A549 (cell line): ENCODE measurements around the gene KCNA3. TPM values are rescaled to one million over a fixed set of nuclear protein-coding genes. Genes with fewer than 3 reads are reported as not detected.

Source experiments
- ATAC-seq, 2 experiments: fragments of 200-7000 bp in 1 of 2; fragments of >200 bp in 1 of 2; cut with Nextera tagmentation in 1 of 2; cut with Tn5 transposase in 1 of 2; 3 replicates each; pipeline versions ENCODE4 v1.8.0 to v1.9.1; 2018 to 2020; ENCODE audit warnings: mild to moderate bottlenecking in 1 of 2, moderate library complexity in 1 of 2
- CTCF ChIA-PET: fragments of 300-600 bp; sonication (Branson Sonifier 250); formaldehyde crosslinking; extraction: SDS; loops from one replicate; lab custom pipeline; 2021; ENCODE audit warnings: antibody characterized with exemption, inconsistent platforms; lab: Yijun Ruan, JAX
- POLR2A ChIA-PET: fragments of 350-600 bp; formaldehyde crosslinking; extraction: SDS; loops from one replicate; lab custom pipeline; 2021; ENCODE audit warnings: antibody characterized with exemption, inconsistent platforms; lab: Yijun Ruan, JAX
- DNase-seq, 2 experiments: peaks; one replicate each; pipeline versions ENCODE4 v3.0.0 to v3.0.0-alpha.2; 2011 to 2016; ENCODE audit warnings: low read depth in 1 of 2, low spot score in 1 of 2
- FAIRE-seq: peaks from 2 replicates; lab custom pipeline; 2011; peaks lifted over from hg19 to GRCh38; lab: Jason Lieb, UNC
- H3K27ac ChIP-seq, 2 experiments: fragments of >200 bp; sonication (Bioruptor Twin); formaldehyde crosslinking; 3 replicates each; pipeline ENCODE4 v1.5.1; 2016 to 2017
- H3K4me1 ChIP-seq: fragments of >200 bp; sonication (Bioruptor Twin); formaldehyde crosslinking; 3 replicates; pipeline ENCODE4 v1.6.1; 2016
- H3K4me2 ChIP-seq: fragments of >200 bp; sonication (Bioruptor Twin); formaldehyde crosslinking; 3 replicates; pipeline ENCODE4 v1.6.1; 2016
- H3K4me3 ChIP-seq: fragments of >200 bp; sonication (Bioruptor Twin); formaldehyde crosslinking; 3 replicates; pipeline ENCODE4 v1.5.1; 2016
- H3K9me3 ChIP-seq: fragments of >200 bp; sonication (Bioruptor Twin); formaldehyde crosslinking; 3 replicates; pipeline ENCODE4 v1.6.1; 2016
- ATOH8 ChIP-seq: fragments of 250-450 bp; sonication (Bioruptor Pico); IDR thresholded peaks from 2 replicates; pipeline ENCODE4 v1.5.0; 2020; ENCODE audit warnings: low read depth, mild to moderate bottlenecking, moderate library complexity
- CBX8 ChIP-seq: fragments of 200-600 bp; sonication (generic); IDR thresholded peaks from 2 replicates; pipeline ENCODE4 v1.6.1; 2016
- CEBPB ChIP-seq, 2 experiments: fragments of >200 bp in 1 of 2; sonication (Bioruptor Twin) in 1 of 2; formaldehyde crosslinking in 1 of 2; IDR thresholded peaks; 2 replicates each; pipeline ENCODE4 v1.6.1; 2012 to 2016
- ESRRA ChIP-seq: fragments of 150-350 bp; IDR thresholded peaks from 2 replicates; pipeline ENCODE4 v1.6.1; 2014; ENCODE audit warnings: mild to moderate bottlenecking, low read length, borderline replicate concordance
- FOSL2 ChIP-seq, 2 experiments: fragments of 450-650 bp in 1 of 2; fragments of >200 bp in 1 of 2; sonication (Bioruptor Twin) in 1 of 2; formaldehyde crosslinking; IDR thresholded peaks; 2 replicates each; pipeline versions ENCODE4 v1.5.0 to v1.6.1; 2016 to 2020; ENCODE audit warnings: mild to moderate bottlenecking in 1 of 2, moderate library complexity in 1 of 2
- GATA3 ChIP-seq: IDR thresholded peaks from 2 replicates; pipeline ENCODE4 v1.6.1; 2012; ENCODE audit warnings: borderline replicate concordance
- JUN ChIP-seq, 2 experiments: fragments of >200 bp; sonication (Bioruptor Twin); formaldehyde crosslinking; IDR thresholded peaks; 2 replicates in 1 of 2; 3 replicates in 1 of 2; pipeline ENCODE4 v1.6.1; 2016 to 2017
- KDM1A ChIP-seq: fragments of 200-600 bp; sonication (generic); IDR thresholded peaks from 2 replicates; pipeline ENCODE4 v1.6.1; 2016; ENCODE audit warnings: low read depth, mild to moderate bottlenecking
- MAFK ChIP-seq: fragments of 450-650 bp; IDR thresholded peaks from 2 replicates; pipeline ENCODE4 v1.6.1; 2014; ENCODE audit not compliant: partially characterized antibody
- NPAS2 ChIP-seq: fragments of 250-450 bp; sonication (Bioruptor Pico); IDR thresholded peaks from 2 replicates; pipeline ENCODE4 v1.8.0; 2022; ENCODE audit warnings: mild to moderate bottlenecking, moderate library complexity, borderline replicate concordance
- REST ChIP-seq: fragments of 200-600 bp; sonication (generic); IDR thresholded peaks from 2 replicates; pipeline ENCODE4 v1.6.1; 2016; ENCODE audit warnings: antibody characterized with exemption, mild to moderate bottlenecking, moderate library complexity
- TFCP2L1 ChIP-seq: fragments of 250-450 bp; sonication (Bioruptor Pico); IDR thresholded peaks from 2 replicates; pipeline ENCODE4 v1.5.0; 2021; ENCODE audit warnings: mild to moderate bottlenecking
- TP53 ChIP-seq: fragments of 250-450 bp; sonication (Bioruptor Pico); IDR thresholded peaks from 2 replicates; pipeline ENCODE4 v1.5.0; 2021; ENCODE audit warnings: mild to moderate bottlenecking, moderate library complexity
- ZFP36 ChIP-seq: fragments of 450-650 bp; IDR thresholded peaks from 2 replicates; pipeline ENCODE4 v1.6.1; 2014; ENCODE audit warnings: borderline replicate concordance; ENCODE audit not compliant: partially characterized antibody
- WGBS: methylation state at CpG from one replicate; pipeline ENCODE4 v1.1.6; 2017; ENCODE audit errors: missing lambda C conversion rate; 5-methylcytosine and 5-hydroxymethylcytosine counted together
- polyA plus RNA-seq, 4 experiments: library from polyadenylated mRNA; depleted of rRNA in 3 of 4; stranded (reverse); fragments of >200 nt; fragmentation: RNase III in 1 of 4; extraction: RNeasy Plus Mini Kit Qiagen cat#74134 plus additional on column Dnase treatment in 1 of 4; gene quantifications; 2 replicates in 3 of 4; 3 replicates in 1 of 4; pipeline ENCODE4 v1.2.3, GENCODE V29; 2011 to 2017
- TF ChIP-seq, protein P1 (sequence below): IDR thresholded peaks from 2 replicates; pipeline ENCODE4 v1.6.1; 2012
- TF ChIP-seq, protein P2 (sequence below): fragments of >200 bp; sonication (Bioruptor Twin); formaldehyde crosslinking; IDR thresholded peaks from 2 replicates; pipeline ENCODE4 v1.6.1; 2016
- TF ChIP-seq, protein P3 (sequence below): fragments of 150-350 bp; IDR thresholded peaks from 2 replicates; pipeline ENCODE4 v1.6.1; 2014; ENCODE audit warnings: low read depth, mild to moderate bottlenecking, low read length

KCNA3 gene
- polyA plus RNA-seq, 2 of the 4 experiments (the other 2 are of a cell fraction), result not detected

DNA sequence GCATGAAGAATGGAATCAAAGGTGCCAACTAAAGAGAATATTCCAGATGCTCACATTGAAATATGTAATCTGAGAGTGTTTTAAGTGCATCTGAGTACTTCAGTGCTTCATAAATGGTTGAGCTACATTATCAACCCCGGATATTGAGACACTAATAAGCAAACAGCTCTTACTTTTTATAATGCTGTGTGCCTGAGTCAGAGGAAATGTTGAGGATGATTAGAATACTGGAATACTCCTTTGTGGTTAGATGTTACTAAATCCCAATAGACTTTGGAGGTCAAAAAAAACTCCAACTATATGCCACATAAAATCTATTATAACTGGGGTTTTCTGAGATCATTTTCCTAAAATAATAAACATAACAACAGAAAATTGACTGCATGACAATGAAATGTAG, 12.5 kb upstream of the KCNA3 start:
- H3K9me3 ChIP-seq, result no peaks in the 10 kb centered on the region
- POLR2A ChIA-PET, result no interaction called here
- H3K4me2 ChIP-seq, result no peak overlapping the region
- no peaks in the 10 kb centered on the region for H3K4me1 ChIP-seq
- H3K27ac ChIP-seq, result no peak overlapping the region
- CTCF ChIA-PET, result no interaction called here
- no peak for DNase-seq
- no peak overlapping the region for H3K4me3 ChIP-seq
- FAIRE-seq, result no peak
- no peak for ATAC-seq
- TF ChIP-seq ESRRA (no peak), ATOH8 (CRISPR knock-in tag) (no peak), TP53 (CRISPR knock-in tag) (no peak), REST (no peak), NPAS2 (CRISPR knock-in tag) (no peak), JUN (IDR thresholded peaks at IDR 0.05) (no peak), MAFK (no peak), KDM1A (no peak), ZFP36 (no peak), CEBPB (IDR thresholded peaks at IDR 0.05) (no peak)
- TF ChIP-seq, all 56 proteins: peak for 0
- 0% methylated on average over 1 of the region's 1 CpG for WGBS

GRCh38 chr1:110686188-110686587, 11.4 kb upstream of the KCNA3 start:
- WGBS, result 54% methylated on average over 4 of the region's 4 CpGs
- no peaks in the 10 kb centered on the region for H3K9me3 ChIP-seq
- ChIA-PET CTCF (no interaction called here), POLR2A (no interaction called here)
- no peak for ATAC-seq
- no peak overlapping the region for H3K4me3 ChIP-seq
- no peak overlapping the region for H3K4me2 ChIP-seq
- H3K27ac ChIP-seq, result no peak overlapping the region
- no peak for FAIRE-seq
- TF ChIP-seq, protein P1, sequence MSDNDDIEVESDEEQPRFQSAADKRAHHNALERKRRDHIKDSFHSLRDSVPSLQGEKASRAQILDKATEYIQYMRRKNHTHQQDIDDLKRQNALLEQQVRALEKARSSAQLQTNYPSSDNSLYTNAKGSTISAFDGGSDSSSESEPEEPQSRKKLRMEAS, result no peak
- TF ChIP-seq MAFK, result no peak
- DNase-seq, result no peak
- H3K4me1 ChIP-seq, result no peaks in the 10 kb centered on the region

- no peak for ATAC-seq
Measured at GRCh38 chr1:110684491-110684890, 9.8 kb upstream of the KCNA3 start.

GRCh38 chr1:110682898-110683297, 8.2 kb upstream of the KCNA3 start:
- H3K4me2 ChIP-seq, result no peak overlapping the region
- POLR2A ChIA-PET, result no interaction called here
- 0% methylated on average over 1 of the region's 1 CpG for WGBS
- CTCF ChIA-PET, result no interaction called here
- H3K4me3 ChIP-seq, result no peak overlapping the region
- FAIRE-seq (no peak), DNase-seq (no peak), ATAC-seq (no peak)
- H3K4me1 ChIP-seq, result no peaks in the 10 kb centered on the region
- H3K9me3 ChIP-seq, result no peaks in the 10 kb centered on the region
- no peak overlapping the region for H3K27ac ChIP-seq
- TF ChIP-seq TFCP2L1 (CRISPR knock-in tag) (no peak), GATA3 (no peak), CBX8 (no peak), FOSL2 (IDR thresholded peaks at IDR 0.05) (no peak), FOSL2 (CRISPR knock-in tag; IDR thresholded peaks at IDR 0.05) (no peak), ZFP36 (no peak), JUN (IDR thresholded peaks at IDR 0.05) (no peak)
- TF ChIP-seq, protein P2, sequence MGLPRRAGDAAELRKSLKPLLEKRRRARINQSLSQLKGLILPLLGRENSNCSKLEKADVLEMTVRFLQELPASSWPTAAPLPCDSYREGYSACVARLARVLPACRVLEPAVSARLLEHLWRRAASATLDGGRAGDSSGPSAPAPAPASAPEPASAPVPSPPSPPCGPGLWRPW, result no peak
- TF ChIP-seq, protein P3, sequence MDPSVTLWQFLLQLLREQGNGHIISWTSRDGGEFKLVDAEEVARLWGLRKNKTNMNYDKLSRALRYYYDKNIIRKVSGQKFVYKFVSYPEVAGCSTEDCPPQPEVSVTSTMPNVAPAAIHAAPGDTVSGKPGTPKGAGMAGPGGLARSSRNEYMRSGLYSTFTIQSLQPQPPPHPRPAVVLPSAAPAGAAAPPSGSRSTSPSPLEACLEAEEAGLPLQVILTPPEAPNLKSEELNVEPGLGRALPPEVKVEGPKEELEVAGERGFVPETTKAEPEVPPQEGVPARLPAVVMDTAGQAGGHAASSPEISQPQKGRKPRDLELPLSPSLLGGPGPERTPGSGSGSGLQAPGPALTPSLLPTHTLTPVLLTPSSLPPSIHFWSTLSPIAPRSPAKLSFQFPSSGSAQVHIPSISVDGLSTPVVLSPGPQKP, result no peak

More at GRCh38 chr1:110684491-110684890, 9.8 kb upstream of the KCNA3 start:
- TF ChIP-seq FOSL2 (IDR thresholded peaks at IDR 0.05) (no peak), FOSL2 (CRISPR knock-in tag; IDR thresholded peaks at IDR 0.05) (no peak)
- 3% methylated on average over 2 of the region's 2 CpGs for WGBS
- FAIRE-seq (no peak), DNase-seq (no peak)
- Histone ChIP-seq H3K27ac (no peak overlapping the region), H3K4me3 (no peak overlapping the region), H3K4me2 (no peak overlapping the region), H3K4me1 (no peaks in the 10 kb centered on the region), H3K9me3 (no peaks in the 10 kb centered on the region)
- ChIA-PET POLR2A (no interaction called here), CTCF (no interaction called here)
